ENCODE data around the gene MAGI2.
"Not testable (repeated sequence)": the region's sequence is repeated elsewhere in the genome, so short reads cannot be mapped to it uniquely, and the experiment has no call there.

MAGI2 gene

DNA sequence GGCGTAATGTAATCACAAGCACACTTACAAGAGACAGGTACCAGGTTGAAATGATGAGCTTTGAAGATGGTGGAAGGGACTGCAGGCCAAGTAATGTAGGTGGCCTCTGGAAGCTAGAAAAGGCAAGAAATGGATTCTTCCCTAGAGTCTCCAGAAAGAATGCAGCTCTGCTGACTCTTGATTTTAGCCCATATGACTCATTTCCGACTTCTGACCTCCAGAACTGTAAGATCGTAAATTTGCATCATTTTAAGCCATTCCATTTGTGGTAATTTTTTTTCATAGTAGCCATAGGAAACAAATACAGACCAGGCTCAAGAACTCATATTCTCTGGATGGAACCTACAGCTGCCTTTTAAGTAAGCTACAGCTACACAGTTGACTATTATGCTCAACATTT, 315.5 kb downstream of the MAGI2 start:
- DNase-seq = no peak

DNA sequence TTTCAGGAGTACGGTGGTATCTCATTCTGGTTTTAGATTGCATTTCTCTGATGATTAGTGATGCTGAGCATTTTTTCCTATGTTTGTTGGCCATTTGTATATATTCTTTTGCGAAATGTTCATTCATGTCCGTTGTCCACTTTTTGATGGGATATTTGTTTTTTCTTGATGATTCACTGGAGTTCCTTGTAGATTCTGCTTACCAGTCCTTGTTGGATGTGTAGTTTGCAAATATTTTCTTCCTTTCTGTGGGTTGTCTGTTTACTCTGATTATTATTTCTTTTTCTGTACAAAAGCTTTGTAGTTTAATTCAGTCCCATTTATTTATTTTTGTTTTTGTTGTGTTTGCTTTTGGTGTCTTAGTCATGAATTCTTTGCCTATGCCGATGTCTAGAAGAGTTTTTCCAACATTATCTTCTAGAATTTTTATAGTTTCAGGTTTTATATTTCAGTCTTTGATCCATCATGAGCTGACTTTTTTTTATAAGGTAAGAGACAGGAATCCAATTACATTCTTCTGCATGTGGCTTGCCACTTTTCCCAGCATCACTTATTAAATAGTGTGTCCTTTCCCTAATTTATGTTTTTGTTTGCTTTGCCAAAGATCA, 320.5 kb downstream of the MAGI2 start:
- DNase-seq = no peak

- no peak for DNase-seq
Observed at GRCh38 chr7:79130715-79131114, 322.8 kb downstream of the MAGI2 start.

GRCh38 chr7:79124331-79124730, 329.1 kb downstream of the MAGI2 start:
- no peak for DNase-seq

- DNase-seq = no peak
Observed at GRCh38 chr7:79118143-79118542, 335.3 kb downstream of the MAGI2 start.

- DNase-seq = no peak
Observed at GRCh38 chr7:79096361-79096805, 357.1 kb downstream of the MAGI2 start.

DNA sequence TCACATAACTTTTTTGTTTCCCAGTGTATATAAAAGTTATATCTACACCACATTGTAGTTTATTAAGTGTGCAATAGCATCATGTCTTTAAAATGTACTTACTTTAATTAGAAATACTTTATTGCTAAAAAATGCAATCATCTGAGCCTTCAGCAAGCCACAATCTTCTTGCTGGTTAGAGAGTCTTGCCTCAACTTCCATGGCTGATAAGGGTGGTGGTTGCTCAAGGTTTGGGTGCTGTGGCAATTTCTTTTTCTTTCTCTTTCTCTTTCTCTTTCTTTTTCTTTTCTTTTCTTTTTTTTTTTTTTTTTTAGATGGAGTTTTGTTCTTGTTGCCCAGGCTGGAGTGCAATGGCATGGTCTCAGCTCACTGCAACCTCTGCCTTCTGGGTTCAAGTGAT, 360.0 kb downstream of the MAGI2 start:
- no peak for DNase-seq

- DNase-seq = no peak
Observed at GRCh38 chr7:79091661-79092060, 361.8 kb downstream of the MAGI2 start.

DNA sequence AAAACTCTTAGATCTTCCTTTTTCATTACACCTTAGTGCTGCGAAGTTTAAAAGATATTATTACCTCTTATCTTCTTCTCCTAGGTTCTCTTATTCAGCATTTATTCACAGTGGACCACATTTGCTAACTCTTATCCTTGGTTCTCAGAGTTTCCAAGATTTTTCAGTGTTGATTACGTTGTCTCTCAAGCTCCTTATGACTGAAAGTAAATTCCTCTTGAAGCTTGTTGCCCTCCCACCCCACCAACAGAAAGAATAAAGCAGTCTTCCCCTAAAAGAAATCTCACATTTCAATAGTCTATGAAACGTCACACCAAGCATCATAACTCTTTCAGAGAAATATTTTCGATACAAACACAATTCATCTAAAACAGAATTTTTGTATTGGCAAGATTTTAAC, 362.5 kb downstream of the MAGI2 start:
- DNase-seq = no peak

GRCh38 chr7:79090543-79090942, 362.9 kb downstream of the MAGI2 start:
- no peak for DNase-seq

- DNase-seq = no peak
Observed at GRCh38 chr7:79084423-79084822, 369.0 kb downstream of the MAGI2 start.

DNA sequence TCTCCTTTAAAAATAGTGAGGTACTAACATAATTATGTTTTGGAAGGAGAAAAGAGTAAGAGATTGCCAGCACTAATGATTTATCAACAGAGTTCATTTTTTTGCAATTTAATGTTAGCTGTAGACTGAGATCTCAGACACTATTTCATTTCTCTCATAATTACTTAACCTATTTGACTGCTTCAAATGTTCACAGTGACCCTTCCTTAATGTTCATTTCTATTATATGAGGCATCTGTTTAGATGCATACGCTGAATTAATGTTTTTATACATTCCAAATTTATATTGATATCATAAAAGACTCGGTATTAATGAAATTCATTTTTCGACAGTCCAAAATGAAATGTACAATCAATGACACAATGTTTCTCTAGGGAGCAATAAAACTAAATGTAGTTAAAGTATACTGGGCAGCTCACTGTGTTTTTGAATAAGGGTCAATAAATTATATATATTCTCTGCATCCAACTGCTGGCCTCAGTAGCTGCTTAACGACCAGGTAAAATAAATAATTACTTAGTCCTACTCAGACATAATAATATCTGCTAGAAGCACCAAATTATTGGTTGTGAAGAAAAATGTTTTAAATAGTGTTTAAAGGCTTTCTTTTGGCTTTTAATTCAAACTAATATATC, 373.4 kb downstream of the MAGI2 start:
- DNase-seq = no peak

DNA sequence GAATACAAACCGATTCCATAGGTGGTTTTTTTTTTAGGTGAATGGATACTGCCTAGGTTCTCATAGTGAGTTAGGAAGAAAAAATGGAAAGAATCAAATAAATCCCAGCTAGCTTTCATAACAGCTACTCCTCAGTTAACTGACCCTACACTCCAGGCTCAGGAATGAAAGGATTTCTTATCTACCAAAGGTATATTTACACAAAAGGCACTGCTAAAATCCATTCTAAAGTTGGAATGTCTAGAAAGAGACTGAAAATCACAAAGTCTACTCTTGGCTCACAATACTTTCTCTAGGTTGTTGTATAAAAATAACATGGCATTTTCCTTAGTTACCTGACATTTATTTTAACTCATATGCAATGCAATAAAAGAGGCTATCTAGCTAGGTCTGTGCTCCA, 375.2 kb downstream of the MAGI2 start:
- DNase-seq = no peak

- not testable (repeated sequence) for DNase-seq
Observed at GRCh38 chr7:79071187-79071586, 382.3 kb downstream of the MAGI2 start.

- no peak for DNase-seq
Observed at GRCh38 chr7:79064187-79064823, 389.2 kb downstream of the MAGI2 start.

DNA sequence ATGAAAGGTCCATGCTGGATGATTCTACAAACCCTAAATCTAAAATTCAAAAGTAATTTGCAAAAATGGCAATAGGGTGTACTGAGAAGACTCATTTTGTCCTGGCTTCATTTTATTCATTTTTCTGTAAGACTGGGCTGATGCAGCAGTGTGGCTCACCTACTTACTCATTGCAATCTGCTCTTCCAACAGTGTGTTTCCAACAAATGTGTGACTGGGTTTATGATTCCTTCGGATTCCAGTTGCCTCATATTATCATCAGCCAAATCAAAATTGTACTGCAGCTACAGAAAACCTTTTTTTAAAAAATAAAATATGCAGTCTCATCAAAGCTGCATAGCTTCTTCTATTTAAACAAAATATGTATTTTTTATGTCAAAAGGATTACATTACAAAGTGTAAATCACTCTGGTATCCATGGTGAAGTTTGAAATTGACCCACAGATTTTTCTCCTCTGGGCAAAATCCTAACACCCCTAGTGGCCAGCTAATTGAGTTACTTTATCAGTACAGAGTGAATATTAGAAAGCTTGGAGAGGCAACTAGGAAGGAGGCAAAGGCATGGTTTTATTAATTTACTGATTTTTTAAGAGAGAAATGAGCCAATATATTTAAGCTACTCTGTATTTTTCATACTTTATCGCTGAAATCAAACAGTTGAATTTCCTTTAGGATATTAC, 390.3 kb downstream of the MAGI2 start:
- DNase-seq = no peak

DNA sequence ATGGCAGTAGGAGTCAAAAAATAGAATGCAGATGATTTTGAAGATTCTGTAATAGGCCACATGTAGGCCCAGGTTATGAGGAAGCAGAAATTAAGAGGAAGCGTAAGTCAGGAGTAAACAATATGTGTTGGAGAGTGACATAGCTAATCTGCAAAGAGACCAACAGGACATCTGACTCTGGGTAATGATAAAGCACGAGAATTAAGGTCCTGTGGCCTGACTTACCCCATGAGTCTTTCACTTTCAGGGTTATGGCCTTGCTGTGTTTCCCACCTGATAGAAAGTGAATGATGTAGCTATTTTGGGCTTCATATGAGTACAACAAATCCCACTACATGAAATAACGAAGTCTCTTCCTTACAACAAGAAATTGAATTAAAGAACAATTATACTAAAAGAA, 393.0 kb downstream of the MAGI2 start:
- no peak for DNase-seq

DNA sequence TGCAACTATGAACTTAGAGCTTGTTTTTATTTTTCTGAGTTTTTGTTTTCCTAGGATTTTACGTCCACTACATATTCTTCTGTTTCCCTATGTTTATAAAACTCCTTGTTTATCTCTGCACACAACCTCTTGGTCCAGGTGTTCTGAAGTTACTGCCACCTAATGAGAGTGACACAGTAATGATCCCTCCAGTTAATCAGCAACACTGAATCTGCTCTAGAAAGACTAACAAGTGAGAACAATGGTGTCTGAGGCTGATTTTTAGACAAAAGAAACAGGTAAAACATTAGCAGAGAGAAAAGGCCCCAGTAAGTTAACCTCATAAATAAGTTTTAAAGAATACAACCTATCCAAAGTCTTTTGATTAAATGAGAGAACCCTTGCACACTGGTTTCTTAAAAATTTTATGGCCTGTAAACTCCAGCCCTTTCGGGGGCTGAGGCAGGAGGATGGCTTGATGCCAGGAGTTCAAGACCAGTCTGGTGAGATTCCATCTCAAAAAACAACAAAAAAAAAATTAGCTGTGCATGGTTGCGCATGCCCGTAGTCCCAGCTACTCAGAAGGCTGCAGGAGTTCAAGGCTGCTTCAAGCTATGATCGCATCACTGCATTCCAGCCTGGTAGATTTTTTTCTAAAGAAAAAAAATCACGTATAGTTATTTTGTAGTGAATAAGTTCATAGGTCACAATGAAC, 397.6 kb downstream of the MAGI2 start:
- no peak for DNase-seq

- no peak for DNase-seq
Observed at GRCh38 chr7:79051915-79052314, 401.6 kb downstream of the MAGI2 start.

DNA sequence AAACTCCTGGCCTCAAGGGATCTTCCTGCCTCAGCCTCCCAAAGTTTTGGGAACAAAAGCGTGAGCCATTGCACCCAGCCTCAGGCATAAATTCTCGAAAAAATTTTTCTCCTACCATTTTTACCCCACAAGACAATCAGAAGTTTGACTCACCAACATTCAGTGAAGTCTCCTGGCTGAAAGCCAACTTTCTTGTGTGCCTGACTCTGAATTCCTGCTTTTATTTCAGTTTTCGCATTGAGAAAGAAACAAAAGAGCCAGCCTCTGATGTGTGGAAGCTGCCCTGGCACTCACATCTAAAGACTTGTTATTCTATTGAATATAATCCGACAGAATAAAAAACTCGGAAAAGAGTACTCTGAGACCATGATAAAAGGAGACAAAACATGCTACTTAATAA, 402.9 kb downstream of the MAGI2 start:
- no peak for DNase-seq

DNA sequence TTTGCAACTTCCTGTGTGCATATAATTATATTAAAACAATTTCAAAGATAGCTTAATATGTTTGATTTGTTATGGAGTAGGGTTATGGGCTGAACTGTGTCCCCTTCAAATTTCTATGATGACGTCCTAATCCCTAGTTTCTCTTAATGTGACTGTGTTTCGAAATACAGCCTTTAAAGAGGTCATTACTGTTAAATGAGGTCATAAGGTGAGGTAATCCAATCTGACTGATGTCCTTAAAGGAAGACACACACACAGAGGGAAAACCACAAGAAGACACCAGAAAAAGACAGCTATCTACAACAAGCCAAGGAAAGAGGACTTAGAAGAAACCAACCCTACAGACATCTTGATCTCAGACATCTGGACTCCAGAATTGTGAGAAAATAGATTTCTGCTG, 407.4 kb downstream of the MAGI2 start:
- DNase-seq = no peak

DNA sequence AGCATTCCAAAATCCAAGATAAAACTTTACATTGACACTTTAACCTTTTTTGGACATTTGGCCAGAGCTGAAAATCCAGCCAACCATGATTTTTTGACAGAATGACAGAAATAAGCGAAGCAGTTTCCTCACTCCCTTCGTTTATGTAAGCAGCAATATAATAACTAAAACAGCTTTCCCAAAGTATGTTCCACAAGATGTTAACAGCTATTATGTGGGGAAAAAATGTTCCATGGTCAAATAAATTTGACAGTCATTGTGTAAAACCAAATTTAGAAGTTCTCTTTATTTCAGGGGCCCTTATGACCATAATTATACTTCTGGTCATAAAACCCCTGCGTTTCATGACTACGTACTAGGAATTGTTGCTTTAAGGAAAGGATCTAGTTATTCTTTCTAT, 416.5 kb downstream of the MAGI2 start:
- DNase-seq = no peak

- no peak for DNase-seq
Observed at GRCh38 chr7:79036356-79036755, 417.1 kb downstream of the MAGI2 start.

Data from SW 1271 (cell line).